Measurements from ENCODE around the gene EXOG.

Gene EXOG, protein sequence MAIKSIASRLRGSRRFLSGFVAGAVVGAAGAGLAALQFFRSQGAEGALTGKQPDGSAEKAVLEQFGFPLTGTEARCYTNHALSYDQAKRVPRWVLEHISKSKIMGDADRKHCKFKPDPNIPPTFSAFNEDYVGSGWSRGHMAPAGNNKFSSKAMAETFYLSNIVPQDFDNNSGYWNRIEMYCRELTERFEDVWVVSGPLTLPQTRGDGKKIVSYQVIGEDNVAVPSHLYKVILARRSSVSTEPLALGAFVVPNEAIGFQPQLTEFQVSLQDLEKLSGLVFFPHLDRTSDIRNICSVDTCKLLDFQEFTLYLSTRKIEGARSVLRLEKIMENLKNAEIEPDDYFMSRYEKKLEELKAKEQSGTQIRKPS

DNA sequence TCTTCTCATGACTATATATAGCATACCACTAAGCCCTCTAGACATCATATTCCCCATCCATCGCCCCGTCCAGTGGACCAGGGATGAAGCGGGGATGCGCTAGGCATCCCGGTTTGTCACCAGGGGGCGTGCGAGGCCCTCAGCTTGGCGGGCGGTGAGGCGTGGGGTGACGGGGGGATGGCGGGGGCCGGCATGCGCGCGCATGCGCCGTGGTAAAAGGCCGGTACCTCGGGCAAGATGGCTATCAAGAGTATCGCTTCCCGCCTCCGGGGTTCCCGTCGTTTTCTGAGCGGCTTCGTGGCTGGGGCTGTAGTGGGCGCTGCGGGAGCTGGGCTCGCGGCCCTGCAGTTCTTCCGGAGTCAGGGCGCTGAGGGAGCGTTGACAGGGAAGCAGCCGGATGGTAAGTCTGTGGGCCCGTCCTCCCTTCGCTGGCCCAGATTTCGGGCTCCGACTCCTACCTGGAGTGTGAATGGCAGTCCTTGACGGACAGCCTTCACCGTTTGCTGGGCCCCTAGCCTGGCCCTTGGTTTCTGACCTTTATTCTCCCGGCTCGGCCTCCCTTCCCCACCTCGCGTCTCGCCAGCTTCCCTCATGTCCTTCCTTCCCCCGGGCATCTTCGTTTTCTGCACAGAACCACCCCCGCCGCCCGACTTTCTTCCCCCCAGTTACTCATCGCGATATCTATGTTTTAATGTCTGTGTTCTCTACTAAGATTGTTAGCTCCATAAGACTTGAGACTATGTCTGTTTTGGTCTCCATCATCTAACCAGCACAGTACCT lies at the start of gene EXOG:
TSS of gene EXOG (plus strand) at position 210 of the 780 bp plus-strand sequence. CDS start at position 238, 28 bp downstream.
- DNase-seq (ENCODE audit: low read depth in 2 of 2), result peak; percentile 94 to 95

GRCh38 chr3:38446812-38447211 lies 49.3 kb upstream of the EXOG start:
- DNase-seq (ENCODE audit: low read depth in 2 of 2), result no peak

GRCh38 chr3:38450853-38451252 lies 45.3 kb upstream of the EXOG start:
- DNase-seq (ENCODE audit: low read depth in 2 of 2), result no peak

GRCh38 chr3:38453075-38453912 lies 42.8 kb upstream of the EXOG start, which contains the start of gene ACVR2B:
Gene ACVR2B (plus strand): TSS chr3:38453890. CDS start chr3:38454323, 433 bp downstream.
- peak; percentile 51 to 65 for DNase-seq (ENCODE audit: low read depth in 2 of 2)

DNA sequence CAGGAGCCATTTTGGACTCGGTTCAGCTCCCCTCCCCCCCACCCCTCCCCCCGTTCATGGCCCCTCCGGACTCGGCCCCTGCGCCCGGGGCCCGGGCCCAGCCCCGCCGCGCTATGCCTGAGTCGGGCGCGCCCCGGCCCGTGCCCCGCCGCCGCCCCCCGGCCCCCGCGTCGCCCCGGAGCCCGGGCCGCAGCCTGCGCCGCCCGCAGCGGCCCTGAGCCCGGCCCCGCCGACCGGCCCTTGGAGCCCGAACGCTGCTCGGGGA lies 42.3 kb upstream of the EXOG start:
- DNase-seq (ENCODE audit: low read depth in 2 of 2), result no peak

- peak in 1 of 2 donors; percentile 7 for DNase-seq (ENCODE audit: low read depth in 2 of 2)
Measured at GRCh38 chr3:38454178-38454883, 41.8 kb upstream of the EXOG start.

DNA sequence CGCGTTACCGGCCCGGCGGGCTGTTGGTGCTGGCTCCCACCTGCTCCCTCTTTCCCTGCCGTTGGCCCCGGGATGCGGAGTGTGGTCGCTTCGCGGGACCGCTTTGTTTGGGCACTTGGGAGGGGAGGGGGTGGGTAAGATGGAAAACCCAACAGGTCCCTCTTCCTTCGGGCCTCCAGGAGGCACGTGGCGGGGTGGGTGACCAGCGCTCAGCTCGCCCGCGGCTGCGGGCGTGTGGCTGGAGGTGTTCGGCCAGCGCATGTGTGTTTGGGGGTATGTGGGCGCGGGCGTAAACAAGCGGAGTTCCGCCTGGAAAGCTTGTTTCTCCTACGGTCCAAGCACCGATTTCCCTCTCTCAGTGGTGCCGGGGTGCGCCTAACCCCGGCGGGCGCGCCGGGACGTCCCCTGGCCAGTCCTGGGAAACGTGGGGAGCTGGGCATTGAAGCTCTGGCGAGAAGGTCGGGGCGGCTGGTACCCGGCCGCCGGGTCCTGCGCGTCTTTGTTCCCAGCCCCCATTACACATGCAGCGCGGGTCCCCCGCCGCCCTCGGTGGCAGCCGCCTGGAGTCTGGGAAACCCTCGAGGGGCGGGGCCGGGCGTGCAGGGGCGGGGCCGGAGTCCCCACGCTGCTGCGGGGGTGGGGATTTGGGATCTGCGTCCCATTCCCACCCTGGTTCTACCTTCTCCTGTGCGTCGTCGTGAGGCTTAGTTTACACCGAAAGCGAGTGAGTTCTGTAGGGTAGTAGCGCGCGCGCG lies 41.1 kb upstream of the EXOG start:
- peak; percentile 22 to 30 for DNase-seq (ENCODE audit: low read depth in 2 of 2)

GRCh38 chr3:38455639-38456430 lies 40.3 kb upstream of the EXOG start:
- DNase-seq (ENCODE audit: low read depth in 2 of 2), result no peak

DNA sequence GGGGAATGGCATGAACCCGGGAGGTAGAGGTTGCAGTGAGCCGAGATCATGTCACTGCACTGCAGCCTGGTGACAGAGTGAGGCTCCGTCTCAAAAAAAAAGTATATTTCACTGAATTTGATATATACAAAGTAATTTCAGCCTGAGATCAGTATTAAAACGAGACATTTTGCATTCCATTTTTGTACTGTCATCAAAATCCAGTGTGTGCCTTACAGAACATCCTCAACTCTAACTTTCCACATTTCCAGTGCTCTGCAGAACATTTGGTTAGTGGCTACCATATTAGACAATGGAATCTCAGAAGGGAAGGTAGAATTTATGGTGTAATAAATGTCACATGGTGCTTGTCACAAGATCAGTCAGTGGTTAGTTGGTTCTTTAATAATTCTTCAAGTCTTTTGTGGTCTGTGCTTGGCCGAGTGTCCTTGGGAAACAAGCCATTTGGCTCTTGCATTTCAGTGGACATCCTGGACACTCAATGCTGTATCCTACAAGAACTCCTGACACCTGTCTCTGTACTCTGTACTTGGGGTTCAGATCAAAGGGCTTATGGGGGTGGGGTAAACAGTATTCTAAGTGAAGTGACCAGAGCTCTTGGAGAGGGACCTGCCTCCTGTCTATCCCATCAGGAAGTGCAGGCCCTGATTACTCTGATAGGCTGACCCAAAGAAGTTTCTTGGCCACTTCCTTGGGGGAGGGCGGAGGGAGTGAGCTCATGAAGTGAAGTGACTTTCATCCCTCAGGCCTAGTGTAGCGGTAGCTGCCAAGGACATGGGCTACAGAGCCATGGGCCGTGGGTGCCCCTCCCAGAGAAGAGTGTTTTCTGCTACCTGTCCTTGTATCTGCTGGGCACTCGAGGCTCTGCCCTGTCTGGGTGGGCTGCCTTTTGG lies 38.8 kb upstream of the EXOG start:
- DNase-seq (ENCODE audit: low read depth in 2 of 2), result no peak

GRCh38 chr3:38458796-38459498 lies 37.2 kb upstream of the EXOG start:
- no peak for DNase-seq (ENCODE audit: low read depth in 2 of 2)

- DNase-seq (ENCODE audit: low read depth in 2 of 2), result no peak
Measured at GRCh38 chr3:38459499-38460048, 36.6 kb upstream of the EXOG start.

DNA sequence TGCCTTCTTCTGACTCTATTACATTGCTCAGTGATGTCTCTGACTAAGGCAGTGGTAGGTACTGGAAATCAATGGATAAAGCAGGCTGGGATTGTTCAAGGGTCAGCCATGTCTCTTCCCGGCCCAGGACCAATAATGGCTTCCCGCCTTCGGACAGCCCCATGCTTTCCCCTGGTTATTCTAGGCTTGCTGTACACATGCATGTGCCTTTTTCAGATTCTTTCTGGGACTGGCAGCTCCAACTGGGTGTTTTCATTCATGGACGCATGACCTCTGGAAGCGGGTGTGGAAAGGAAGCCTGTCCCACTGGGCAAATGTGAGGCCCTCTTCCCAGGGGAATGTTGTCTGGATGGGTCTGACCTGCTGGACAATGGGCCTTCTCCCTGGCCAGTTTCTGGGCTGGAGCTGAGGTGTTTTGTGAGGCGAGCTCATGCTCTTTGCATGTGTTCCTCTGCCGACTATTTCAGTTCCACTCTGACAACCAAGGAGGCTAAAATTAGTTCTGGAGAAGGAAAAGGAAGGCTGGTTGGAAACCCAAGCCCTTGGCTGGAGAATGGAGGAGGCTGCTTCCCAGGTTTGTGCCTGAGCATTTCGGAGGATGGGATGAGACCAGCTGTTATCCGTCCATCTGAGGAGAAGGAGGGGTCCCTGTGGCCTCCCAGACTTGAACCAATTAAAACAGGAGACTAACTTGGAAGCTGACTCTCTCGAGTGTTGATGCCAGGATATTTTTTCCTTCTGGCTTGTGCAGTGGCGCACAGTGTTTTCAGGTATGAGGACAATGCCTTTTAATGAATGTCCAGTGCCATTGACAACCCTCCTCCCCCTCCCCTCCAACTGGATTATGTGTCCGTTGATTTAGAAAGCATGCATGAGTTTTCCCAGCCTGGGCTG lies 35.5 kb upstream of the EXOG start:
- no peak for DNase-seq (ENCODE audit: low read depth in 2 of 2)

DNA sequence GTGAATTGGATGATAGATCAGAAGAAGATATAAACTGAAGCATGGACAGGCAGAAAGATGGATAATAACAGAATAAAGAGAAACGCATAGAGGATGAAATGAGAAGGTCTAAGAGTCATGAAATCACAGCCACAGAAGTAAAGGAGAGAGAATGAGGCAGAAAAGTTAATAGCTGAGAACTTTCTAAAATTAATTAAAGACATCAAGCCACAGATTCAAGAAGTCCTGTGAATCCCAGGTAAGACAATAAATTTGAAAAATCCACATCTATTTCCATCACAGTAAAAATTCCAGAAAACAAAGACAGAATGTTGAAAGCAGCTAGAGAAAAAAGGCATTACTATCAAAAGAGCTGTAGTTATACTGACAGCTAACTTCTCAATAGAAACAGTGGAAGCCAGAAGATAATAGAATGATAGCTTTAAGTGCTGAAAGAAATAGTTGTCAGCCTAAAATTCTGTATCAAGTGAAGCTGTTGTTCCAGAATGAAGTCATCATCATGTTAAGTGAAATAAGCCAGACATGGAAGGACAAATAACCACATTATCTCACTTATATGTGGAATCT lies 30.5 kb upstream of the EXOG start:
- DNase-seq (ENCODE audit: low read depth in 2 of 2), result no peak

GRCh38 chr3:38468765-38469164 lies 27.4 kb upstream of the EXOG start:
- DNase-seq (ENCODE audit: low read depth in 2 of 2), result no peak

DNA sequence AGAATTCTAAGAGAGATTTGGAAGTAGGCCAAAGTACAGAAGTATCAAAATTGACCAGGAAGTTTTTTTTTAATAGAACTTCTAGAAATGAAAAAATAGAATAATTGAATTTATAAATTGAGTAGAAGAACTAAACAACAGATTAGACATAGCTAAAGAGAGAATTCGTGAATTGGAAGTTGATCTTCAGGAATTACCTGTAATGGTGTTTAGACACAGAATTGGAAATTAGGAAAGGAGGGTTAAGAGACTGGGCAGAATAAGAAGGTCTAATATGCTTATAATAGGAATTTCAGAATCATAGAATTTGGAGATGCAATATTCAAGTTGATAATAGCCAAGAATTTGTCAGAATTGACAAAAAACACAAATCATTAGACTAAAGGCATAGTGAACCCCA lies 26.3 kb upstream of the EXOG start:
- no peak for DNase-seq (ENCODE audit: low read depth in 2 of 2)

DNA sequence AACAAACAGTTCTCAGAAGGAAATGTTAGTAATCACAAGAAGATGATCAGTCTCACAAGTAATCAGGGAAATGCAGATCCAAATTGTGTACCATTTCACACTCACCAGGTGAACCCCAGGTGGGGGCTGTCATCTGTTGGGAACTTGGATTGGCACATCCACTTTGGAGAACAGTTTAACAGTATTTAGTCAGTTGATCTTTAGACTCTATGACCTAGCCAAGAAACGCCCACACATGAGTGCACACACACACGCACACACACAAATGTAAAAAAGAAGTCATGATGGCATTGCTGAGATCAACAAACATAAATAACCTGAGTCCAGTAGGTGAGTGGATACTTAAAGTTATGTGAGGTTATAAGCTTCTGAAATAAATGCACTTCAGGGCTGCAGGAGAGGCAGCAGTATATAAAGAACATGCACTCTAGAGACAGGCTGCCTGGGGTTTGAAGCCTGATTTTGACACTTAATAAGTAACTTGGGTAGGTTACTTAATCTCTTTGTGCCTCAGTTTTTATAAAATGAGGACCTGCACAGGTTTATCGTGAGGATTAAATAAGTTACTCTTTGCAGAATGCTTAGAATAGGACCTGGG lies 24.8 kb upstream of the EXOG start:
- no peak for DNase-seq (ENCODE audit: low read depth in 2 of 2)

All from stimulated activated CD8-positive, alpha-beta memory T cell treated with anti-CD3 and anti-CD28 coated beads, Interleukin-2, amount 100 ng/mL, for 48 hours (primary cell).